ENCODE results near the gene TEX54.

GRCh38 chr11:62782753-62783152 is 49.9 kb downstream of the TEX54 start:
- TF ChIP-seq CTCF (conservative IDR thresholded peaks at IDR 0.05 in 1 of 2, IDR thresholded peaks at IDR 0.05 in 1 of 2; ENCODE audit: low read depth in 1 of 2, low read length in 2 of 2) (no peak), EZH2 (IDR thresholded peaks at IDR 0.05; ENCODE audit: low read length, missing control alignments) (no peak)

Measured in fibroblast of lung (primary cell).